ENCODE measurements around the gene HSPB1.

GRCh38 chr7:76317782-76318487 lies 15.5 kb downstream of the HSPB1 start:
- TF ChIP-seq CTCF (IDR thresholded peaks at IDR 0.05) (no peak), POLR2A (IDR thresholded peaks at IDR 0.05) (peak in 1 of 4 donors; percentile 76), POLR2AphosphoS5 (IDR thresholded peaks at IDR 0.05) (peak; percentile 61 to 89 (median 86))
